Measurements from ENCODE around the gene PODN. TPM values are rescaled to one million over a fixed set of nuclear protein-coding genes. Genes with fewer than 3 reads are reported as not detected.
A peak's percentile ranks its signal among the peaks of the same experiment; 100 is the strongest.

The PODN gene
- total RNA-seq, 6 experiments from 2014 or later, result 2.8 to 9.8 (median 5.1) TPM

DNA sequence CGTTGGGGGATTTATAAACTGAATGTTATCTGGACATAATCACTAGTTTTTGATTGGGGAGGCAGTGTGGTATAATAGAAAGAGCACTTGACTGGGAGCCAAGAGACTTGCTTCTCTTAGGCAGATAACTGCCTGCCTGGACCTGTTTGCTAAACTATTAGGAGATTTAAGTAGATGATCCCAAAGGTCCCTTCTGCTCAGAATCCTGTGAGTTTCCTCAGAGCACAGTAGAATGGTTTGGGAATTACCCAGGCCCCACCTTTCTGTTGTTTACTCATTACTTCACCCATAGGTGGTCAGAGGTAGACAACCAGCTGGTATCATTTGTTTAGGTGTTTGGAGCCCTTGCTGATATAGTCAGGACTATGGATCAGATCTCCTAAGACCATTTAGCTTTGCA lies 10.3 kb upstream of the PODN start:
- Histone ChIP-seq H3K4me3 (no peak overlapping the region), H3K27ac (no peak overlapping the region), H3K4me1 (peaks cover 0 to 6% (median 1%) of the 10 kb centered on the region in 4 donors), H3K36me3 (peaks cover 0 to 67% (median 29%) of the 10 kb centered on the region in 4 donors), H3K27me3 (no peaks in the 10 kb centered on the region), H3K9me3 (no peaks in the 10 kb centered on the region)
- intact Hi-C loops (cut with DNase I), result no loop called here
- no peak for TF ChIP-seq CTCF (IDR thresholded peaks at IDR 0.05)
- no peak for TF ChIP-seq POLR2A (IDR thresholded peaks at IDR 0.05)
- WGBS (ENCODE audit: insufficient coverage, low coverage, low lambda C conversion rate, missing lambda C conversion rate), result 19% methylated on average over 1 of the region's 1 CpG
- no peak for ATAC-seq
- DNase-seq, result no peak

DNA sequence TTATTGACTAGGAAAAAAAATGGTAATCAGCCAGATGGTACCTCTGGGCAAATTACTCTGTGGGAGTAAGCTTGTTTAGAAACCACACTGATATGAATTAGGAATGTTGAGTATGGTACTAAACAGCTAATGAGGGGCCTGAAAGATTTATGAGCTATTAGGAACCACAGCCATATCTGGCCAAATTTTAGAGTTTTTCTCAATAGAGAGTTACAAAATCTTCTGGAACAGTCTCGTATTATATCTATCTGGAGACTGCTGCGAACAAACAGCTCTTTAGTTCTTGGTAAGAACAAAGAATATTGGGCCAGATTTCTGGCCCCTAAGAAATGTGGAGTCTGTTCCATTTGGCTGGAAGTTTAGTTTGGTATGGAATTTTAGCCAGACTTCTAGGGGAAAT lies 4.9 kb upstream of the PODN start:
- TF ChIP-seq POLR2A (IDR thresholded peaks at IDR 0.05) (no peak), CTCF (IDR thresholded peaks at IDR 0.05) (no peak)
- H3K4me3 ChIP-seq, result no peak overlapping the region
- intact Hi-C loops (cut with DNase I), result no loop called here
- ATAC-seq, result no peak
- peaks cover 0 to 15% (median 2%) of the 10 kb centered on the region in 4 donors for H3K36me3 ChIP-seq
- DNase-seq, result no peak
- peaks cover 0 to under 1% of the 10 kb centered on the region in 2 donors for H3K27me3 ChIP-seq
- H3K27ac ChIP-seq, result no peak overlapping the region
- H3K4me1 ChIP-seq, result peaks cover 0 to 4% (median under 1%) of the 10 kb centered on the region in 4 donors
- H3K9me3 ChIP-seq, result no peaks in the 10 kb centered on the region
- WGBS (ENCODE audit: insufficient coverage, low coverage, low lambda C conversion rate, missing lambda C conversion rate), result 58% methylated on average over 2 of the region's 2 CpGs

DNA sequence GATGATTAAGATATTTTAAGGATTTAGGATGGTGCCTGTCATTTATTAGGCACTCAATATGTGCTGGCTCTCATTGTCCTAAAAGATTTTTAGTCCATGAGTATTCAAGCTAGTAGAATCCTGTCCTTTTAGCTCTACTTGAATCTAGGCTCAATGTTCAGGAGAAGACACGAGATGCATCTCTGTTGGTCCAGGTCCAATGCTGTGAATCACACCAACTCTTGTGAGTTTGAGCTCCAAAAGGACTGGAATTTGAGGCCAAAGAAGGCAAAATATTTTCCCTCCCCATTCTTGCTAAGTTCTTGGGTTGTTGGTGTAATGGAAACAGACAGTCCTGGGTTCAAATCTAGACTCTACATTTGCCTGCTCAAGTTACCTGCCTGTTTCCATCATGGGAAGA lies 1.4 kb upstream of the PODN start:
- TF ChIP-seq POLR2A (IDR thresholded peaks at IDR 0.05), result no peak
- H3K36me3 ChIP-seq, result no peaks in the 10 kb centered on the region
- intact Hi-C loops (cut with DNase I), result no loop called here
- no peak for ATAC-seq
- peaks cover 0 to 3% of the 10 kb centered on the region in 2 donors for H3K27me3 ChIP-seq
- peaks cover 0 to 5% (median 2%) of the 10 kb centered on the region in 4 donors for H3K4me1 ChIP-seq
- no peaks in the 10 kb centered on the region for H3K9me3 ChIP-seq
- no peak overlapping the region for H3K4me3 ChIP-seq
- H3K27ac ChIP-seq, result no peak overlapping the region
- WGBS (ENCODE audit: insufficient coverage, low coverage, low lambda C conversion rate, missing lambda C conversion rate), result 25% methylated on average over 1 of the region's 1 CpG
- DNase-seq, result no peak

- Histone ChIP-seq H3K27ac (no peak overlapping the region), H3K36me3 (no peaks in the 10 kb centered on the region), H3K27me3 (peaks cover 0 to 3% of the 10 kb centered on the region in 2 donors), H3K4me3 (peak overlapping the region in 2 of 3 donors; percentile 44 to 45), H3K9me3 (no peaks in the 10 kb centered on the region), H3K4me1 (peaks cover 0 to 5% (median 2%) of the 10 kb centered on the region in 4 donors)
- no peak for TF ChIP-seq POLR2A (IDR thresholded peaks at IDR 0.05)
- TF ChIP-seq CTCF (IDR thresholded peaks at IDR 0.05), result no peak
- peak in 1 of 4 donors; percentile 9 for ATAC-seq
- DNase-seq, result no peak
- WGBS (ENCODE audit: insufficient coverage, low coverage, low lambda C conversion rate, missing lambda C conversion rate), result 60% methylated on average over 5 of the region's 19 CpGs
- intact Hi-C loops (cut with DNase I), result no loop called here
Observed at GRCh38 chr1:53061123-53061858, 722 bp upstream of the PODN start.
